Stomach smooth muscle (tissue), 2 donors: ENCODE results near the gene ECE2.
"Not testable (repeated sequence)": the region's sequence is repeated elsewhere in the genome, so short reads cannot be mapped to it uniquely, and the experiment has no call there.

Source experiments
- H3K27ac ChIP-seq: one replicate; pipeline ENCODE4 v1.7.0; 2013; ENCODE audit warnings: mild to moderate bottlenecking, low read length, inconsistent platforms
- H3K27me3 ChIP-seq, 2 donors: one replicate each; pipeline ENCODE4 v1.7.0; 2013; ENCODE audit warnings: low read length in 2 of 2; ENCODE audit not compliant: insufficient read depth in 2 of 2, control insufficient read depth in 1 of 2
- H3K36me3 ChIP-seq, 2 donors: one replicate each; pipeline ENCODE4 v1.7.0; 2013; ENCODE audit warnings: low read length in 2 of 2; ENCODE audit not compliant: control insufficient read depth in 2 of 2, insufficient read depth in 2 of 2
- H3K4me1 ChIP-seq: one replicate; pipeline ENCODE4 v1.7.0; 2013; ENCODE audit warnings: low read length; ENCODE audit not compliant: control insufficient read depth, insufficient read depth
- H3K4me3 ChIP-seq, 2 donors: one replicate each; pipeline ENCODE4 v1.7.0; 2013; ENCODE audit warnings: low read length in 2 of 2
- H3K9ac ChIP-seq, 2 donors: one replicate each; pipeline ENCODE4 v1.7.0; 2013; ENCODE audit warnings: low read length in 2 of 2, mild to moderate bottlenecking in 1 of 2
- H3K9me3 ChIP-seq, 2 donors: one replicate each; pipeline ENCODE4 v1.7.0; 2013; ENCODE audit warnings: low read length in 2 of 2; ENCODE audit not compliant: control insufficient read depth in 2 of 2
- donor health status: healthy.
- donor health status: Pancreatic carcinoma.

Gene ECE2

DNA sequence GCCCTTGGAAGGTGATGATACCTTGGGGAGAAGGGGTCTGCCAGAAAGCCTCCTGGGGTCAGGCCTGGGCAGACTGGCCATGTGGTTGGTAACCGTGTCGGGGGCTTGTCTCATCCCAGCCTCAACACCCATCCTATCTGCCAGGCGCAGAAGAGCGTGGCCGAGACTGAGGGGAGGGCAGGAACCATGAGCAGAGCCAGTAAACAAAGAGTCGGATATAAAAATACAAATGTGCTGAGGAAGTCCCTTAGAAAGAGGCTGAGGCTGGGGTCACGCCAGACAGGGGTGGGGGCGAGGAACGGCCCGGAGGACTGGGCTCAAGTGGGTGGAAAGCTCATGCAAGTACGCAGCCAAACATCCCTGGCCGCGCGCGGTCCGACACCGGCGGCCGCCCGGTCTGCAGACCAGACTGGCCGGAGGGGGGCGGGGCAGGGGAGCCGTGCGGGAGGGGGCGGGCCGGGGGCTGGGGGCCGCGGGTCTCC is 16.4 kb upstream of the ECE2 start:
- H3K36me3 ChIP-seq: no peaks in the 10 kb centered on the region
- peaks cover 21% of the 10 kb centered on the region for H3K4me1 ChIP-seq
- no peaks in the 10 kb centered on the region for H3K9me3 ChIP-seq
- H3K27ac ChIP-seq: no peak overlapping the region
- H3K27me3 ChIP-seq: peaks cover 38 to 57% of the 10 kb centered on the region in 2 donors
- H3K9ac ChIP-seq: no peak overlapping the region
- H3K4me3 ChIP-seq: no peak overlapping the region

DNA sequence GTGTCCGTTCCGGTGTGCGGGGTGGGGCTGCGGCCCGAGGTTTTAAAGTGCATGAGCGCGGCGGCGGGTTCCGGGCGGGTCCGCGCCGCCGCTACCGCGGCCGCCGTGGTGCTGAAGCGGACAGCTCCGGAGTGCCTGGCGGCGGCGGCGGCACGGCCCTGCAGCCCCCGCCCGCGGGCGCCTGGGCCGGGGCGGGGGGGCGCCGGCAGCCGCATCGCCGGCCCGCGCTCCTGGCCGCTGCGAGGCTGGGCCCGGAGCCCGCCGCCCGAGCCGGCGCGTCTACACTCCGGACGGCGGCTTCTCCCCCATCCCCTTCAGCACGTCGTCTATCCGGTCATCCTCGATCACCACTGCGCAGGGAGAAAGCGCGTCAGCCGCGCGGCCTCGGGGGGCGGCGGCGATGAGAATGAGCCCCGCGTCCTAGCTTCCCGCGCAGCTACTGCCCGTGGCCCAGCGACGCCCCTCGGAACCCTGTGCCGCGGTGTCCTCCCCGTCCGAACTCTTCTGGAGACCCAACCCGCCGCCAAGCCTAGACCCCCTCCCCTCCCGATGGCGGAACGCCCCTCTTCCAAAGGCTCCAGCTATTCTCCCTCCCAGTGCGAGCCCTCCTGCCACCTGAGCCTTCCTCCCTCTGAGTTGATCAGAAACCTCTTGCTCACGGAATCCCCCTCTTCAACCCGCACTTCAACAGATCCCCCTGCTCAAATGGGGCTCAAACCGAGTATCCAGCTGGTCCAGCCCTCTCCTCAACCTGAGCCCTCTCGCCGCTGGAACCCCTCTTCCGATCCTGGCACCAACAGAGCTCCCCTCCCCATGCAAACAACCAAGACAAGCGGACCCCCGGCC is 15.7 kb upstream of the ECE2 start:
- H3K36me3 ChIP-seq: no peaks in the 10 kb centered on the region
- H3K27ac ChIP-seq: no peak overlapping the region
- H3K4me3 ChIP-seq: peak overlapping the region; percentile 19 to 59
- peaks cover 21% of the 10 kb centered on the region for H3K4me1 ChIP-seq
- H3K9me3 ChIP-seq: no peaks in the 10 kb centered on the region
- no peak overlapping the region for H3K9ac ChIP-seq
- H3K27me3 ChIP-seq: peaks cover 41 to 62% of the 10 kb centered on the region in 2 donors

- no peak overlapping the region for H3K27ac ChIP-seq
- no peaks in the 10 kb centered on the region for H3K36me3 ChIP-seq
- peaks cover 21% of the 10 kb centered on the region for H3K4me1 ChIP-seq
- H3K9ac ChIP-seq: no peak overlapping the region
- peak overlapping the region in 1 of 2 donors; percentile 59 for H3K4me3 ChIP-seq
- no peaks in the 10 kb centered on the region for H3K9me3 ChIP-seq
- H3K27me3 ChIP-seq: peaks cover 41 to 62% of the 10 kb centered on the region in 2 donors
These were observed 15.0 kb upstream of the ECE2 start for GRCh38 chr3:184260724-184261269.

DNA sequence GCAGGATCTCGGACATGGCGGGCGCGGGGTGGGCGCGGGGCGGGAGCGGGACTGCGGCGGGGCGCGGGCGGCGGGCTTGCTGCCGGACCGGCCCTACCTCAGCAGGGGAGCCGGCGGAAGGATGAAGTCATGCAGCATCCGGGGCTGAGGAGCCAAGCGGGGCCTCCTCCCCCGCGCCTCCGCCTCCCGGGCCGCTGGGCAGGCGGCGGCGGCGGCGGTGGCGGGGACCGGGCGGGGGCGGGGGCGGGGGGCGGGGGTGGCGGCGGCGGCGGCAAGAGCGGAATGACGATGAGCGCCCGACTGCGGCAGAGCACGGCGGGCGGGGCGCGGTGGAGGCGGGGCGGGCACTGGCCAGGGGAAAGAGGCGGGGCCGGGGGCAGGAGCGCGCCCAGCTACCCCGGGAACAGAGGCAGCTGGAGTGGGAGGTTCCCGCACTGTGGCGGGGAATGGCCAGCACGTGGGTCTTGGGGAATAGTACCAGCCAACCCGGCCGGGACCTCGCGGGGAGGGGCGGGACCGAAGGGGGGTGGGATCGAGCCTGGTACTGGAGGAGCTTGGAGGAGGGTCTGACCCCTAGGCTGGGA is 14.5 kb upstream of the ECE2 start, which contains the start of gene CAMK2N2:
CAMK2N2 (minus strand) TSS at position 284 of the 584 bp plus-strand sequence; CDS start at position 16, 268 bp downstream.
- H3K9me3 ChIP-seq: no peaks in the 10 kb centered on the region
- H3K4me3 ChIP-seq: peak within 1 kb of the TSS; percentile 43 to 59
- no peaks in the 10 kb centered on the region for H3K36me3 ChIP-seq
- H3K27me3 ChIP-seq: peaks cover 41 to 62% of the 10 kb centered on the region in 2 donors
- no peak within 1 kb of the TSS for H3K27ac ChIP-seq
- H3K9ac ChIP-seq: no peak within 1 kb of the TSS
- H3K4me1 ChIP-seq: peaks cover 21% of the 10 kb centered on the region

GRCh38 chr3:184261854-184262763 is 13.7 kb upstream of the ECE2 start:
- Histone ChIP-seq H3K27me3 (peaks cover 41 to 59% of the 10 kb centered on the region in 2 donors), H3K27ac (no peak overlapping the region), H3K4me3 (peak overlapping the region; percentile 43 to 59)

DNA sequence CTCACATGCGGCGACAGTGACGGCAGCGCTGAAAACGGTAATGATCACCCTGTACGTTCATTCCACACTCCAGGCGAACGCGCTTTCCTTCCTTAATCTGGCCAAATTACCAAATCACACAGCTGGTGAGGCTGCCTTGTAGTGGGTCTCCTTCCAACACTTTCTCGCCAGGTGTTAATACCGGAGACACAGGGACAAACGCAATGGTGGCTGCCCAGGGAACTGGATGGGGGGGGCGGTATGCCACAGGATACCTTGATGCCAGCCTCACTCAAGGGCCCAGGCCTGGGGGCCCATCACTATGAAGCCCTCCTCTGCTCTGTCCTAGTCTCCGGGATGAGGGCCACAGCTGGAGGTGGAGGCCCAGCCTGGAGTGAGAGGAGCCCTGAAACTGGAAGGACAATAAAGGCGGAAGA is 13.1 kb upstream of the ECE2 start:
- Histone ChIP-seq H3K27ac (no peak overlapping the region), H3K27me3 (peaks cover 40 to 54% of the 10 kb centered on the region in 2 donors), H3K4me1 (peaks cover 21% of the 10 kb centered on the region), H3K4me3 (no peak overlapping the region), H3K9me3 (no peaks in the 10 kb centered on the region), H3K9ac (no peak overlapping the region), H3K36me3 (no peaks in the 10 kb centered on the region)

More at GRCh38 chr3:184261854-184262763, 13.7 kb upstream of the ECE2 start:
- H3K36me3 ChIP-seq: no peaks in the 10 kb centered on the region
- peaks cover 21% of the 10 kb centered on the region for H3K4me1 ChIP-seq
- H3K9me3 ChIP-seq: no peaks in the 10 kb centered on the region
- no peak overlapping the region for H3K9ac ChIP-seq

GRCh38 chr3:184267249-184267648 is 8.6 kb upstream of the ECE2 start:
- not testable (repeated sequence) for H3K9ac ChIP-seq, H3K36me3 ChIP-seq, H3K4me1 ChIP-seq, H3K4me3 ChIP-seq, H3K9me3 ChIP-seq, H3K27ac ChIP-seq
- peaks cover 12 to 18% of the 10 kb centered on the region in 2 donors for H3K27me3 ChIP-seq

DNA sequence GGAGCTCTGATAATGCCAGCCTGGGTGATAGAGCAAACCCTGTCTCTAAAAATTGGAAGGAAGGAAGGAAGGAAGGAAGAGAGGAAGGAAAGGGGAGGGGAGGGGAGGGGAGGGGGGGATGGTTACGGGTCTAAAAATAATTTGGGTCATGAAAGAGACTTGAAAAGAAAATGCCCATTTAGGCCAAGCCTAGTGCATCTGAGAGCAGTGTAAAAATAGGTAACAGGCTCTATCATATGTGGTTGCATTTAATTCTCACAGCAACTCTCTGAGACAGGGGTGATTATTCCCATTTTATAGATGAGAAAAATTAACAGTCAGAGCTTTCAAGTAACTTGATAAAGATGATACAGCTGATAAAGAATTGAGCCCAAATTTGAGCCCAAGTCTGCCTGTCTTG is 3.6 kb upstream of the ECE2 start:
- Histone ChIP-seq H3K9me3 (no peaks in the 10 kb centered on the region), H3K27ac (no peak overlapping the region), H3K9ac (no peak overlapping the region), H3K27me3 (peaks cover 21 to 25% of the 10 kb centered on the region in 2 donors), H3K4me3 (no peak overlapping the region), H3K4me1 (peaks cover 3% of the 10 kb centered on the region), H3K36me3 (no peaks in the 10 kb centered on the region)

DNA sequence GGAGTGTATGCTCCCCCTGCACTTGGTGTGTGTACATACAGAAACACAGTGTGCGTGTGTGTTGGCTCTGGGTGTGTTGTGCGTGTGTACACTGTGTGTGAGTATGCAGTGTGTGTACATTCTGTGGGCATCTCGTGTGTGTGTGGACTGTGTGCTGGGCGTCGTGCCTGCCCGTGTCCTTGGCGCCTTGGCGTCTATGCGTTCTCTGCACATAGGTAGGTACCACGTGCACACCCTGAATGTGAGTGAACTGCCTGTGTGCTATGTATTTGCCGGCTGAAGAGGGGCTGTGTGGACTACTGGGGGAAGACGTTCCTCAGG is 481 bp upstream of the ECE2 start:
- H3K9ac ChIP-seq: no peak overlapping the region
- H3K4me3 ChIP-seq: no peak overlapping the region
- H3K9me3 ChIP-seq: no peaks in the 10 kb centered on the region
- H3K36me3 ChIP-seq: no peaks in the 10 kb centered on the region
- H3K4me1 ChIP-seq: peaks cover 3% of the 10 kb centered on the region
- no peak overlapping the region for H3K27ac ChIP-seq
- H3K27me3 ChIP-seq: peaks cover 21 to 28% of the 10 kb centered on the region in 2 donors

- Histone ChIP-seq H3K9me3 (no peaks in the 10 kb centered on the region), H3K4me3 (no peak overlapping the region), H3K36me3 (no peaks in the 10 kb centered on the region), H3K9ac (no peak overlapping the region), H3K27me3 (peaks cover 21 to 28% of the 10 kb centered on the region in 2 donors), H3K27ac (no peak overlapping the region), H3K4me1 (peaks cover 3% of the 10 kb centered on the region)
These were observed 1.5 kb downstream of the ECE2 start for GRCh38 chr3:184277366-184277765.
